Mammary epithelial cell (primary cell): ENCODE data around the gene MCM9.

Source experiments
- EZH2 ChIP-seq: IDR thresholded peaks from 2 replicates; pipeline ENCODE4 v1.6.1; 2012; ENCODE audit warnings: low read length, inconsistent platforms, borderline replicate concordance
- TF ChIP-seq, protein P1 (sequence below), 2 donors: IDR thresholded peaks in 1 of 2; conservative IDR thresholded peaks in 1 of 2; 2 replicates each; pipeline ENCODE4 v1.5.1; 2011 to 2012; ENCODE audit warnings: inconsistent platforms in 2 of 2, low read length in 2 of 2, mild to moderate bottlenecking in 2 of 2, control low read depth in 1 of 2, low read depth in 1 of 2; ENCODE audit not compliant: insufficient read depth in 1 of 2; ENCODE audit errors: extremely low read depth in 1 of 2

GRCh38 chr6:118780668-118781067, 154.3 kb downstream of the MCM9 start:
- TF ChIP-seq, protein P1, sequence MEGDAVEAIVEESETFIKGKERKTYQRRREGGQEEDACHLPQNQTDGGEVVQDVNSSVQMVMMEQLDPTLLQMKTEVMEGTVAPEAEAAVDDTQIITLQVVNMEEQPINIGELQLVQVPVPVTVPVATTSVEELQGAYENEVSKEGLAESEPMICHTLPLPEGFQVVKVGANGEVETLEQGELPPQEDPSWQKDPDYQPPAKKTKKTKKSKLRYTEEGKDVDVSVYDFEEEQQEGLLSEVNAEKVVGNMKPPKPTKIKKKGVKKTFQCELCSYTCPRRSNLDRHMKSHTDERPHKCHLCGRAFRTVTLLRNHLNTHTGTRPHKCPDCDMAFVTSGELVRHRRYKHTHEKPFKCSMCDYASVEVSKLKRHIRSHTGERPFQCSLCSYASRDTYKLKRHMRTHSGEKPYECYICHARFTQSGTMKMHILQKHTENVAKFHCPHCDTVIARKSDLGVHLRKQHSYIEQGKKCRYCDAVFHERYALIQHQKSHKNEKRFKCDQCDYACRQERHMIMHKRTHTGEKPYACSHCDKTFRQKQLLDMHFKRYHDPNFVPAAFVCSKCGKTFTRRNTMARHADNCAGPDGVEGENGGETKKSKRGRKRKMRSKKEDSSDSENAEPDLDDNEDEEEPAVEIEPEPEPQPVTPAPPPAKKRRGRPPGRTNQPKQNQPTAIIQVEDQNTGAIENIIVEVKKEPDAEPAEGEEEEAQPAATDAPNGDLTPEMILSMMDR (conservative IDR thresholded peaks at IDR 0.05 in 1 of 2, IDR thresholded peaks at IDR 0.05 in 1 of 2; ENCODE audit: extremely low read depth in 1 of 2, insufficient read depth in 1 of 2, low read depth in 1 of 2, low read length in 2 of 2), result no peak
- TF ChIP-seq EZH2, result no peak
